MM.1S (cell line): Measurements from ENCODE around the gene LSR.
A peak's percentile ranks its signal among the peaks of the same experiment; 100 is the strongest.

Experiments used
- DNase-seq: peaks from one replicate; pipeline ENCODE4 v3.0.0-alpha.2; 2015
- H2AFZ ChIP-seq: fragments of 300-600 bp; sonication (generic); 2 replicates; pipeline ENCODE4 v1.6.0; 2016; ENCODE audit warnings: antibody characterized with exemption, low read length
- H3F3A ChIP-seq: fragments of 300-600 bp; sonication (generic); 2 replicates; pipeline ENCODE4 v1.6.1; 2016; ENCODE audit warnings: mild to moderate bottlenecking, antibody characterized with exemption, low read length, moderate library complexity, mixed read lengths; ENCODE audit not compliant: insufficient read depth
- H3K27ac ChIP-seq: fragments of 300-600 bp; sonication (generic); 2 replicates; pipeline ENCODE4 v1.5.1; 2016; ENCODE audit warnings: mild to moderate bottlenecking, low read length
- H3K27me3 ChIP-seq: fragments of 300-600 bp; sonication (generic); replicated peaks from 2 replicates; pipeline ENCODE4 v1.6.0; 2016; ENCODE audit warnings: low read length; ENCODE audit not compliant: insufficient read depth
- H3K36me3 ChIP-seq: fragments of 300-600 bp; sonication (generic); replicated peaks from 2 replicates; pipeline ENCODE4 v1.6.1; 2016; ENCODE audit warnings: mild to moderate bottlenecking, low read length, mixed read lengths; ENCODE audit not compliant: insufficient read depth
- H3K4me1 ChIP-seq: fragments of 300-600 bp; sonication (generic); 2 replicates; pipeline ENCODE4 v1.6.1; 2016; ENCODE audit warnings: low read length, mixed read lengths
- H3K4me2 ChIP-seq: fragments of 300-600 bp; sonication (generic); 2 replicates; pipeline ENCODE4 v1.6.0; 2016; ENCODE audit warnings: low read depth, low read length
- H3K4me3 ChIP-seq: fragments of 300-600 bp; sonication (generic); 2 replicates; pipeline ENCODE4 v1.5.1; 2016; ENCODE audit warnings: low read length, mixed read lengths
- H3K79me2 ChIP-seq: fragments of 300-600 bp; sonication (generic); 2 replicates; pipeline ENCODE4 v1.6.1; 2016; ENCODE audit warnings: mixed run types, low read length, mixed read lengths
- H3K9ac ChIP-seq: fragments of 300-600 bp; sonication (generic); 2 replicates; pipeline ENCODE4 v1.6.1; 2016; ENCODE audit warnings: low read length, mixed read lengths
- H3K9me2 ChIP-seq: fragments of 300-600 bp; sonication (generic); replicated peaks from 2 replicates; pipeline ENCODE4 v1.6.1; 2016; ENCODE audit warnings: mild to moderate bottlenecking, low read length, mixed read lengths; ENCODE audit not compliant: insufficient read depth
- H3K9me3 ChIP-seq: fragments of 300-600 bp; sonication (generic); replicated peaks from 2 replicates; pipeline ENCODE4 v1.6.1; 2016; ENCODE audit warnings: mild to moderate bottlenecking, low read length, mixed read lengths; ENCODE audit not compliant: insufficient read depth
- H4K20me1 ChIP-seq: fragments of 300-600 bp; sonication (generic); 2 replicates; pipeline ENCODE4 v1.6.1; 2016; ENCODE audit warnings: mild to moderate bottlenecking, low read length, moderate library complexity, mixed read lengths; ENCODE audit not compliant: insufficient read depth
- CTCF ChIP-seq: fragments of 300-600 bp; sonication (generic); IDR thresholded peaks from 2 replicates; pipeline ENCODE4 v1.5.1; 2016; ENCODE audit warnings: antibody characterized with exemption, low read length, mixed read lengths
- EZH2 ChIP-seq: fragments of 300-600 bp; sonication (generic); optimal IDR thresholded peaks from 2 replicates; pipeline ENCODE3; 2017; ENCODE audit warnings: low read depth, mild to moderate bottlenecking, antibody characterized with exemption, low read length, mixed read lengths
- EZH2phosphoT487 ChIP-seq: fragments of 300-600 bp; sonication (generic); IDR thresholded peaks from 2 replicates; pipeline ENCODE4 v1.6.1; 2018; ENCODE audit warnings: antibody characterized with exemption, low read length

LSR gene

GRCh38 chr19:35204799-35205732 is 43.7 kb upstream of the LSR start:
- peak overlapping the region; percentile 81 for H2AFZ ChIP-seq
- H3K27ac ChIP-seq, result peak overlapping the region; percentile 93
- no peaks in the 10 kb centered on the region for H4K20me1 ChIP-seq
- DNase-seq, result peak; percentile 67
- peak overlapping the region; percentile 51 for H3K4me3 ChIP-seq
- TF ChIP-seq EZH2phosphoT487 (no peak), CTCF (no peak), EZH2 (no peak)
- H3K9me2 ChIP-seq, result no peaks in the 10 kb centered on the region
- no peaks in the 10 kb centered on the region for H3K36me3 ChIP-seq
- H3K27me3 ChIP-seq, result no peaks in the 10 kb centered on the region
- peak overlapping the region; percentile 62 for H3K4me2 ChIP-seq
- peaks cover 39% of the 10 kb centered on the region for H3K4me1 ChIP-seq
- H3K79me2 ChIP-seq, result no peaks in the 10 kb centered on the region
- H3F3A ChIP-seq, result peaks cover 31% of the 10 kb centered on the region
- no peaks in the 10 kb centered on the region for H3K9me3 ChIP-seq
- peak overlapping the region; percentile 83 for H3K9ac ChIP-seq

GRCh38 chr19:35205733-35206323 is 43.0 kb upstream of the LSR start:
- Histone ChIP-seq H3K9me2 (no peaks in the 10 kb centered on the region), H3K79me2 (no peaks in the 10 kb centered on the region), H3K4me1 (peaks cover 39% of the 10 kb centered on the region), H3K27ac (peak overlapping the region; percentile 93), H3K9me3 (no peaks in the 10 kb centered on the region), H3F3A (peaks cover 31% of the 10 kb centered on the region), H3K4me2 (peak overlapping the region; percentile 62), H3K4me3 (peak overlapping the region; percentile 51), H3K9ac (peak overlapping the region; percentile 83), H3K36me3 (no peaks in the 10 kb centered on the region), H3K27me3 (no peaks in the 10 kb centered on the region), H4K20me1 (no peaks in the 10 kb centered on the region), H2AFZ (peak overlapping the region; percentile 81)
- TF ChIP-seq CTCF, result no peak
- TF ChIP-seq EZH2, result no peak
- TF ChIP-seq EZH2phosphoT487, result no peak
- DNase-seq, result peak; percentile 21

- no peaks in the 10 kb centered on the region for H3K27me3 ChIP-seq
- no peaks in the 10 kb centered on the region for H4K20me1 ChIP-seq
- H3F3A ChIP-seq, result peaks cover 31% of the 10 kb centered on the region
- no peaks in the 10 kb centered on the region for H3K9me3 ChIP-seq
- H3K4me1 ChIP-seq, result peaks cover 39% of the 10 kb centered on the region
- no peak overlapping the region for H2AFZ ChIP-seq
- H3K4me2 ChIP-seq, result peak overlapping the region; percentile 62
- H3K4me3 ChIP-seq, result peak overlapping the region; percentile 51
- peak; percentile 96 for DNase-seq
- no peaks in the 10 kb centered on the region for H3K9me2 ChIP-seq
- H3K36me3 ChIP-seq, result no peaks in the 10 kb centered on the region
- peak overlapping the region; percentile 93 for H3K27ac ChIP-seq
- H3K79me2 ChIP-seq, result no peaks in the 10 kb centered on the region
- TF ChIP-seq EZH2 (no peak), CTCF (no peak), EZH2phosphoT487 (no peak)
- H3K9ac ChIP-seq, result peak overlapping the region; percentile 83
Measured at GRCh38 chr19:35206379-35206778, 42.4 kb upstream of the LSR start.
